ENCODE measurements around the gene CHML.

DNA sequence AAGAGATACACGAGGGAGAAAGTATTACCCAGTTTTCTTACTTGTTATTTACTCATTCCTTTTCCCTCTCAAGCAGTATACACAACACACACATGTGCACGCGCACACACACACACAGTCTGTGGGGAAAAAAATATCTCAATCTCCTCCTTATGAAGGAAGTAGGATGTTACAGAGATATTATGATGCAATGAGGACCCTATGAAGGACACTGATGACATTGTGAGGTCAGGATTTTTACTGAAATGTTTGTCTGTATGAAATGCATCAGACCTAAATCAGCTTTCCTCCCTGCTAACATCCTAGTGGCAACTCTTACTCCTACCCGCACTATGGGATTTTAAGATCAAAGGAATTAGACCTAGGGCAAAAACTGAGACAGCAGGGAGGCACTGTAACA is 11.8 kb upstream of the CHML start, which contains the start of gene WDR64:
- no peak for TF ChIP-seq POLR2AphosphoS5 (IDR thresholded peaks at IDR 0.05; ENCODE audit: insufficient read depth in 1 of 2, low read depth in 1 of 2)
- TF ChIP-seq, protein P1, sequence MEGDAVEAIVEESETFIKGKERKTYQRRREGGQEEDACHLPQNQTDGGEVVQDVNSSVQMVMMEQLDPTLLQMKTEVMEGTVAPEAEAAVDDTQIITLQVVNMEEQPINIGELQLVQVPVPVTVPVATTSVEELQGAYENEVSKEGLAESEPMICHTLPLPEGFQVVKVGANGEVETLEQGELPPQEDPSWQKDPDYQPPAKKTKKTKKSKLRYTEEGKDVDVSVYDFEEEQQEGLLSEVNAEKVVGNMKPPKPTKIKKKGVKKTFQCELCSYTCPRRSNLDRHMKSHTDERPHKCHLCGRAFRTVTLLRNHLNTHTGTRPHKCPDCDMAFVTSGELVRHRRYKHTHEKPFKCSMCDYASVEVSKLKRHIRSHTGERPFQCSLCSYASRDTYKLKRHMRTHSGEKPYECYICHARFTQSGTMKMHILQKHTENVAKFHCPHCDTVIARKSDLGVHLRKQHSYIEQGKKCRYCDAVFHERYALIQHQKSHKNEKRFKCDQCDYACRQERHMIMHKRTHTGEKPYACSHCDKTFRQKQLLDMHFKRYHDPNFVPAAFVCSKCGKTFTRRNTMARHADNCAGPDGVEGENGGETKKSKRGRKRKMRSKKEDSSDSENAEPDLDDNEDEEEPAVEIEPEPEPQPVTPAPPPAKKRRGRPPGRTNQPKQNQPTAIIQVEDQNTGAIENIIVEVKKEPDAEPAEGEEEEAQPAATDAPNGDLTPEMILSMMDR (IDR thresholded peaks at IDR 0.05) = no peak

All from vagina (tissue), 2 donors.